ENCODE measurements around the gene STXBP5. TPM values are rescaled to one million over a fixed set of nuclear protein-coding genes. Genes with fewer than 3 reads are reported as not detected.

The STXBP5 gene
- total RNA-seq, 2 donors from 2014 or later: 9.9 to 13.6 TPM

DNA sequence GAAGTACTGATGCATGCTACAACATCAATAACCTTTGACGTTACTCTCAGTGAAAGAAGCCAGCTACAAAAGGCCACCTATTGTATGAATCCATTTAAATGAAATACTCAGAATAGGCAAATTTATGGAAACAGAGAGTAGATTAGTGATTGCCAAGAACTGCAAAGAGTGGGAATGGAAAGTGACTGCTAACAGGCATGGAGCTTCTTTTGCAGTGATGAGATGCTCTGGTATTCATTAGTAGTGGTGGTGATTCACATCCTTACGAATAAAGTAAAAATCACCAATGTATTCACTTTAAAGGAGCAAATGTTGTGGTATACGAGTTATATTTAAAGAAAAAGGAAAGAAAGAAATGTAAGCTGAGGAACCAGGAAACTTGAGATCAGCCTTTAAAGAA is 177.5 kb downstream of the STXBP5 start:
- H3K9me3 ChIP-seq: no peaks in the 10 kb centered on the region
- no peak for DNase-seq (ENCODE audit: low spot score)
- no peak overlapping the region for H3K27ac ChIP-seq
- peaks cover 16% of the 10 kb centered on the region for H3K36me3 ChIP-seq
- TF ChIP-seq, protein P1, sequence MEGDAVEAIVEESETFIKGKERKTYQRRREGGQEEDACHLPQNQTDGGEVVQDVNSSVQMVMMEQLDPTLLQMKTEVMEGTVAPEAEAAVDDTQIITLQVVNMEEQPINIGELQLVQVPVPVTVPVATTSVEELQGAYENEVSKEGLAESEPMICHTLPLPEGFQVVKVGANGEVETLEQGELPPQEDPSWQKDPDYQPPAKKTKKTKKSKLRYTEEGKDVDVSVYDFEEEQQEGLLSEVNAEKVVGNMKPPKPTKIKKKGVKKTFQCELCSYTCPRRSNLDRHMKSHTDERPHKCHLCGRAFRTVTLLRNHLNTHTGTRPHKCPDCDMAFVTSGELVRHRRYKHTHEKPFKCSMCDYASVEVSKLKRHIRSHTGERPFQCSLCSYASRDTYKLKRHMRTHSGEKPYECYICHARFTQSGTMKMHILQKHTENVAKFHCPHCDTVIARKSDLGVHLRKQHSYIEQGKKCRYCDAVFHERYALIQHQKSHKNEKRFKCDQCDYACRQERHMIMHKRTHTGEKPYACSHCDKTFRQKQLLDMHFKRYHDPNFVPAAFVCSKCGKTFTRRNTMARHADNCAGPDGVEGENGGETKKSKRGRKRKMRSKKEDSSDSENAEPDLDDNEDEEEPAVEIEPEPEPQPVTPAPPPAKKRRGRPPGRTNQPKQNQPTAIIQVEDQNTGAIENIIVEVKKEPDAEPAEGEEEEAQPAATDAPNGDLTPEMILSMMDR (IDR thresholded peaks at IDR 0.05): no peak
- no peaks in the 10 kb centered on the region for H3K27me3 ChIP-seq
- no peak overlapping the region for H3K4me3 ChIP-seq
- no peaks in the 10 kb centered on the region for H3K4me1 ChIP-seq

DNA sequence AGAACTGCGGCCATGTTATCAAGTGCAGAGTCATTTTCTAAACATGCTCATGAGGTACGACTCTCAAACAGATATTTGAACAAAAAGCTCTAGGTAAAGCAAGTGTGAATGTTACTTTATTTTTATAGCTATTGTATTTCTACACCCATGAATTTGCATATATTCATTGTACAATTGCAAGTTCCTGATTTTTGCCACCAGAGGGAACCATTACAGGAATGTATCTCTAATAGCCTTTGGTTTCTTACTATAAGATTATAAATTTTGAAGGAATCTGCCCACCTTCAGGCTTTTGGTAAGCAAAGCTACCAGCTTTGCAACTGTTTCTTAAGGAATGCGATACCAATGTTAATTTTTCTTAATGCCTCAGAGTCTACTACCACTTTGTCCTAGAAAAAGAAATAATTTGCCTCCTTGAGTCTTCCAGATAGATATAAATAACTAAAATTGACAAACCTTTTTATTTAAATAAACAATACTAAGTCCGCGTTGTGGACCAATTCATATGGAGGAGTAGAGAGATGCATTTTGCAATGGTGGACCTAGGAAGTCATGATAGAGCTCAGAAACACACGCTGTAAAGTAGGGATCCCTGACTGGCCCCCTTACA is 178.8 kb downstream of the STXBP5 start:
- Histone ChIP-seq H3K4me1 (no peaks in the 10 kb centered on the region), H3K27me3 (no peaks in the 10 kb centered on the region), H3K36me3 (peaks cover 16% of the 10 kb centered on the region), H3K27ac (no peak overlapping the region), H3K9me3 (no peaks in the 10 kb centered on the region), H3K4me3 (no peak overlapping the region)
- TF ChIP-seq, protein P1 (IDR thresholded peaks at IDR 0.05): peak; percentile 25 to 63
- no peak for DNase-seq (ENCODE audit: low spot score)

DNA sequence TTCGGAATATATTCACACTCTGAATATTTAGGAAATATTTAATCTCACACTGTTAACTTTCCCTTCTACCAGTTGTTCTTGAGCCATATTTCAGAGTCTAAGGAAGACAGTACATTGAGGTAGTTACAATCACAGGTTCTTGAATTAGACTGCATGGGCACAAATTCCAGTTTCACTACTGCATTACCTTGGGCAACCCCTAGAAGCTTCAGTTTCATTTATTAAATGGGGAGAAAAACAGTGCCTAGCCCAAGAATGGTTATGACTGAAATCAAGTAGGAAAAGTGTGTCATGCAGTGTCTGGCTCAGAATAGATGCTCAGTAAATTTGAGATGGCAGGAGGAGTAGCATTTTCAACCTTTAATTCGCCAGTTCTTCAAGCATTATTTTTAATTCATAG is 179.8 kb downstream of the STXBP5 start:
- H3K4me1 ChIP-seq: no peaks in the 10 kb centered on the region
- H3K4me3 ChIP-seq: no peak overlapping the region
- DNase-seq (ENCODE audit: low spot score): no peak
- no peaks in the 10 kb centered on the region for H3K27me3 ChIP-seq
- H3K36me3 ChIP-seq: peaks cover 9% of the 10 kb centered on the region
- TF ChIP-seq, protein P1 (IDR thresholded peaks at IDR 0.05): no peak
- no peaks in the 10 kb centered on the region for H3K9me3 ChIP-seq
- no peak overlapping the region for H3K27ac ChIP-seq

DNA sequence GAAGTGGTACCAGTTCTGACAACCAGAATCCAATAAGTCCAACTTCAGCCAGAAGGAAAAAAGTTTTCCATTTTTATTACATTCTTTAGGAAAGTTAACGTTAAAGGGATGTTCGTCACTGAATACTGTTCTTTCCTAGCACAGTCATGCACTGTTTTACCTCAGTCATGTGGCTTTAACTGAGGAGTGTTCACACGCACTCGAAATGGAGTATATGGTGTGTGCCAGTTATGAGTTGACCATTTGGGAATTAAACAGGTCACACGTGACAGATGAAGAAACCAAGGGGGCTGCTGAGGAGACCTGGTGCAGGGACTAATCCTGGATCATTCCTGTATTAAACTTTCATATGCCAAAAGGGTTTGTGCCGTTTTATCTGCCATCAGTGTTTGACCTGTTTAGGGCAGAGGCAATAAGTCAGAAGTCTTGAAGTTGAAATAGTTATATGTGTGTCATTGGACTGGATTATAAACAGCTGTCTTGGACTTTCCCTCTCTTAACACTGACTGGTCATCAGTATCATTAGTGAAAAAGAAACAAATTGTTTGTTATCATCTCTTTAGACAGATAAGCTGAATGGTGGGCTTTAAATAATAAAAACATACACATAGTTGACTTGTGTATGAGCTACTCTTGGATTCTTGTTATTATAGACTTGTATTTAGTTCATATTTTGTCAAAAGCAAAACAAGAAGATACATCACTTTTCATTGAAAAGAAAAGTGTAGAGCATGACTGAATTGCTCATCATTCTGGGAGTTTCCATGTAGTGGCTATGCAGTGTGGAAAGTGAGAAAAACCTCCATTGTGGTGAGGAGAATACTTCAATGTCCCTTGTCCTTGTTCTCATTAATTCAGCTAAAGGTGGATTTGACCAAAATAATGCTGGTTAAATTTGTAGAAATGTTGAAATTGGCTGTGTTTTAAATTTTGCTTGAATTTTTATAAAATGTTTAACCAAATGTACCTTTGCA is 180.8 kb downstream of the STXBP5 start:
- TF ChIP-seq, protein P1 (IDR thresholded peaks at IDR 0.05): no peak
- no peaks in the 10 kb centered on the region for H3K27me3 ChIP-seq
- DNase-seq (ENCODE audit: low spot score): no peak
- H3K27ac ChIP-seq: no peak overlapping the region
- H3K9me3 ChIP-seq: no peaks in the 10 kb centered on the region
- H3K36me3 ChIP-seq: peaks cover 8% of the 10 kb centered on the region
- no peak overlapping the region for H3K4me3 ChIP-seq
- H3K4me1 ChIP-seq: no peaks in the 10 kb centered on the region

DNA sequence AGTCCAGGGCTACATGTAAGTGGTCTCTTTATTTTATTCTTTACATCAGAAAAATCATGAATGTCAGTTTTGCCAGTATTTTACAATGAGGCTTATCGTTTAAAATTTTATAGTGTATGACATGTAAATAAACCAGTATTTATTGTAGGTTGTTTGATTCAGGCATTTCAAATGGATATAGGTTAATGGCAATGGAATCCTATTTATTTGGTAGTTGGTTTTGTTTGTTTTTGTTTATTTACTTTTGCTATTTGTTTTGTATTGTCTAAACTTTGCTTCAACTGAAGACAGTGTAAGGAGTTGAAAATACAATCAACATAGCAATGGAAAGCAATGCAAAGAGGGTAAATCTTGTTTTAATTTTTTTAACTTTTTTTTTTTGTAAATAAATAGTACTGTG is 185.2 kb downstream of the STXBP5 start:
- Histone ChIP-seq H3K4me1 (no peaks in the 10 kb centered on the region), H3K36me3 (peaks cover 6% of the 10 kb centered on the region), H3K27me3 (no peaks in the 10 kb centered on the region), H3K27ac (no peak overlapping the region), H3K4me3 (no peak overlapping the region), H3K9me3 (no peaks in the 10 kb centered on the region)
- TF ChIP-seq, protein P1 (IDR thresholded peaks at IDR 0.05): no peak
- no peak for DNase-seq (ENCODE audit: low spot score)
